Measurements from ENCODE around the gene TMEM219.
"Not testable (repeated sequence)": the region's sequence is repeated elsewhere in the genome, so short reads cannot be mapped to it uniquely, and the experiment has no call there.

The TMEM219 gene

GRCh38 chr16:29961479-29962343 lies at the start of gene TMEM219:
TMEM219 (plus strand) TSS chr16:29962079; CDS start chr16:29963144, 1,065 bp downstream.
- peak; percentile 86 to 87 for DNase-seq

- DNase-seq = no peak
Measured at GRCh38 chr16:29912087-29912486, 49.8 kb upstream of the TMEM219 start.

- no peak for DNase-seq
Measured at GRCh38 chr16:29913514-29913913, 48.4 kb upstream of the TMEM219 start.

GRCh38 chr16:29915590-29916247 lies 46.2 kb upstream of the TMEM219 start:
- no peak for DNase-seq

- no peak for DNase-seq
Measured at GRCh38 chr16:29916979-29917378, 44.9 kb upstream of the TMEM219 start.

GRCh38 chr16:29920288-29921033 lies 41.4 kb upstream of the TMEM219 start:
- DNase-seq = no peak

GRCh38 chr16:29921034-29921385 lies 40.9 kb upstream of the TMEM219 start:
- no peak for DNase-seq

GRCh38 chr16:29922326-29922725 lies 39.6 kb upstream of the TMEM219 start:
- DNase-seq = no peak

GRCh38 chr16:29922986-29923501 lies 38.8 kb upstream of the TMEM219 start:
- DNase-seq = no peak

- DNase-seq = no peak
Measured at GRCh38 chr16:29925105-29925756, 36.6 kb upstream of the TMEM219 start.

GRCh38 chr16:29925781-29926710 lies 35.8 kb upstream of the TMEM219 start, which contains the start of gene KCTD13:
KCTD13 (minus strand) TSS chr16:29926226; CDS start chr16:29926033, 193 bp downstream.
- peak; percentile 76 to 78 for DNase-seq

GRCh38 chr16:29926711-29927052 lies 35.2 kb upstream of the TMEM219 start:
- DNase-seq = no peak

GRCh38 chr16:29927070-29927905 lies 34.6 kb upstream of the TMEM219 start:
- no peak for DNase-seq

GRCh38 chr16:29931750-29932149 lies 30.1 kb upstream of the TMEM219 start:
- not testable (repeated sequence) for DNase-seq

- DNase-seq = no peak
Measured at GRCh38 chr16:29940656-29941055, 21.2 kb upstream of the TMEM219 start.

GRCh38 chr16:29943846-29944799 lies 17.8 kb upstream of the TMEM219 start:
- no peak for DNase-seq

- DNase-seq = no peak
Measured at GRCh38 chr16:29947897-29948296, 14.0 kb upstream of the TMEM219 start.

- DNase-seq = no peak
Measured at GRCh38 chr16:29950806-29951461, 10.9 kb upstream of the TMEM219 start.
